Fibroblast of skin of scalp (primary cell): ENCODE data around the gene HYAL4.

Experiments
- DNase-seq: peaks from one replicate; pipeline ENCODE4 v3.0.0-alpha.2; 2013

Gene HYAL4

DNA sequence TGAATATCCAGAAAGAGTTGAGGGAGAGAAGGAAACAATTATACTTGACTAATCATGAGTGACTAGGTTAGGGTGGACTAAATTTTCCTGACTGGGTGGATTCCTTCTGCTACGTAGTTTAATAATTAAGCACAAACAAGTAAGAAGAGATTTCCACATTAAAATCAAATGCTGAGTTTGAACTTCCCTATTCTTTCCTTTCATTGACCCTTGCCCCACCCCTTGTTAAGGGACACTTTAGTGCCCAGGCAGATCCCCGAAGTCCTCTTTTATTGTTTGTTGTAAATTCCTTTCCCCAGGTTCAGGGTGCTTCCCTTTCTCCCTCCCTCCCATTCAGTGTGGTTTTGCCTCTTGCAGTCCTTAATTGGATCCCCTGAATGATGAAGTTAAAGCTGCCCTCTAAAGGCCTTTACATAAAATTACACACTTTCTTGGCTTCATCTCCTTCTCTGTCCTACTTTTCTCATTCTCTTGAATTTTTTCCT lies 71.3 kb downstream of the HYAL4 start:
- peak; percentile 2 for DNase-seq

DNA sequence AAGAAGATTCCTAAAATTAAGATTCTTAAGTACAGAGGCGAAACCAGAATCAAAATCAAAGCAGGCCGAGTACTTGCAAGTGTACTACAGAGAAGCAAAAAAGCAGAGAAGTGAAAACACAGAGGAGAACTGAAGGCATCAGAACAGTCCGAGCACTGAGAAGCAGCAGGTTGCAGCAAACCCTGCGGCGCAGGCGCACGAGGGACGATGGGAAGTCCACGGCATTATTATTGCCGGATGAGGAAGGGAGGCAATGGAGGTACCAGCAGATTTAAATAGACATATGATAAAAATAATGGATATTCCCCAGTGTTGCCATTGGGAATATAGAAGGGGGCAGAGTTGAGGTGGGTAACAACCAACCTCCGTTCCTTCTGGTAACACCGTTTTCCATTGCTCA lies 72.9 kb downstream of the HYAL4 start:
- no peak for DNase-seq

DNA sequence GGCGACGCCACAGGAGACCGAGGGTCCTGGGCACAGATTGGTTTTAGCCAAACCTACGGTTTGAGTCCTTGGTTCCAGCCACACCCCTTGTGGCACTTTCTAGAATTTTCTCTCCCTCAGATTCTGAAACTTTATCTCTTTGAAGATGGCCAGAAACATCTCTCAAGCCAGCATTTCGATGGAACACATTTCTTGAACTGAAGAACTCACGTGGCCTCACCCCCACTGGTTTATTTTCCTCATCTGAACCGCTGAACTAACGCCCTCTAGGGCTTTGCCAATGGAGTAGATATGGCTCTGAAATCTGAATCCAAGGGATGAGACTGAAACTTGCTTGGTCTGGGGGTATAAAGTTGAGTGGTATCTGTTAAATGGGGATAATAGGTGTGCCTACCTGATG lies 73.3 kb downstream of the HYAL4 start:
- DNase-seq, result no peak

DNA sequence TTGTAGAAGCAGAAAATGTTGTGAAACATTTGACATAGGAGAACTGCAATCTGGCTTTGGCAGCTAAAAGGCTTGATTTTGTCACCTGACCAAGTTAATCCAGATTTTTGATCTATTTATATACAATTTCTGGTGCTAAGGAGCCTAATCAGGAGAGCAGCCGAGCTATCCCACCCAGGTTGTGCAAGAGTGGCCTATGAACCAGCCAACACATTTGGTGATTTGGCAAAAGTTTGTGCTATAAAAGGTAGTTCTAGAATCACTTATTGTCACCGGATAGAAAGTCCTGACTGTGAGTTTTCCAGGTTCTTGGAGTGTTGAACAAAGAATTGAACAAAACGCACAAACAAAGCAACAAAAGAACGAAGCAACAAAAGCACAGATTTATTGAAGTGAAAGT lies 78.6 kb downstream of the HYAL4 start:
- no peak for DNase-seq

DNA sequence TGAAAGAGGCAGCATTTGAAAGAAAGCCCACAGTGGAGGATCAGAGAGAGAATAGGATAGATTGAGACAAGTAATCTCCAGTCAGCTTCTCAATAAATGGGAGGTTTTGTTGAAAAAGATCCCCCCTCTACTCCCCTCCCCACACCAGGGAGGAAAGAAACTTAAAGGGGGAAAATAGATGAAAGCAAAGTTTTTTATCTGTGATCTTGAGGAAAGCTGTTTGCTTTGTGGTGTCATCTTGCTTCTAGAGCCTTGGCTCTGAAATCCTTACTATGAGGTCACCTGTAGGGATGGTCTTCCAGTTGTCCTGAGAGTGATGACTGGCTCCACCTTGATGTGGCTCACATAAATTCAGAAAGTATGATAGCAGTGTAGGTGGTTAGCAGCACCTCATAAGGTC lies 80.0 kb downstream of the HYAL4 start, which contains the start of gene SPAM1:
SPAM1 (plus strand) TSS at position 301 of the 400 bp plus-strand sequence. CDS start 28,330 bp downstream, outside the sequence.
- DNase-seq, result no peak
